HG03558 (cell line): ENCODE data around the gene PPP1R3F.

Experiments
- ATAC-seq: cut with Tn5 transposase; IDR thresholded peaks from one replicate; pipeline ENCODE4 v1.9.1; 2021; ENCODE audit warnings: moderate number of reproducible peaks; ENCODE audit not compliant: unreplicated experiment; ENCODE audit errors: extremely low read depth

PPP1R3F gene, protein sequence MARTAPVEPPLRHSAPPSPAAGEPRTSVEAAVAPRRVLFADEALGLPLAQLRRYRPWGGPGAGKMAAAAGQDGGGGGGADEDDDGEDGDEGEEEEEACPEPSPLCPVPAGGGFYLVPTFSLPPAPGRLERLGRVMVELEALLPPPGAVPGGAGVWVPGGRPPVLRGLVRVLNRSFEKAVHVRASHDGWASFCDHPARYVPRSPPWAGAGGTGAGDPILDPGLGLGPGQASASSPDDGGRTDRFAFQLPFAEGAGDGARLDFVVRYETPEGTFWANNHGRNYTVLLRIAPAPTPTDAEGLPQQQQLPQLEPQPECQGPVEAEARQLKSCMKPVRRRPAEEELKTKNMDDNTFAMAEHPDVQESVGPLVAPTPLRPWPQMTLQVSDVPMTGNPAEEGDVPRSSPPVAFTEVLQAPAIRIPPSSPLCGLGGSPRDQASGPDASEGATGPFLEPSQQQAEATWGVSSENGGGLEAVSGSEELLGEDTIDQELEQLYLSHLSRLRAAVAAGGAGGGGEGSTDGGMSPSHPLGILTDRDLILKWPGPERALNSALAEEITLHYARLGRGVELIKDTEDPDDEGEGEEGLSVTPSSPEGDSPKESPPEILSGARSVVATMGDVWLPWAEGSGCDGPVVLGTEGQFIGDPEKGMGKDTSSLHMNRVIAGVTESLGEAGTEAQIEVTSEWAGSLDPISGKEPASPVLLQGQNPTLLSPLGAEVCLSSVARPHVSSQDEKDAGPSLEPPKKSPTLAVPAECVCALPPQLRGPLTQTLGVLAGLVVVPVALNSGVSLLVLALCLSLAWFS

DNA sequence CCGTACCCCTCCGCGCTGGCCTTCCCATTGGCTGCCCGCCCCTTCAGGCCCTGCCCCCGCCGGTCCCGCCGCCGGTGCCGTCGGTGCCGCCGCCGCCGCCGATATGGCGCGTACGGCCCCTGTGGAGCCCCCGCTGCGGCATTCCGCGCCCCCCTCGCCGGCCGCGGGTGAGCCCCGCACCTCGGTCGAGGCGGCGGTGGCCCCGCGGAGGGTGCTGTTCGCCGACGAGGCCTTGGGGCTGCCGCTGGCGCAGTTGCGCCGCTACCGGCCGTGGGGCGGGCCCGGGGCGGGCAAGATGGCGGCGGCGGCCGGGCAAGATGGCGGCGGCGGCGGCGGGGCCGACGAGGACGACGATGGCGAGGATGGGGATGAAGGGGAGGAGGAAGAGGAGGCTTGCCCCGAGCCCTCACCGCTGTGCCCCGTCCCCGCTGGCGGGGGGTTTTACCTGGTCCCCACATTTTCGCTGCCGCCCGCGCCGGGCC, at the start of gene PPP1R3F:
Gene PPP1R3F, plus strand, starts transcription at position 27 of the 482 bp plus-strand sequence. Its CDS starts 77 bp downstream, at position 104.
- no peak for ATAC-seq

DNA sequence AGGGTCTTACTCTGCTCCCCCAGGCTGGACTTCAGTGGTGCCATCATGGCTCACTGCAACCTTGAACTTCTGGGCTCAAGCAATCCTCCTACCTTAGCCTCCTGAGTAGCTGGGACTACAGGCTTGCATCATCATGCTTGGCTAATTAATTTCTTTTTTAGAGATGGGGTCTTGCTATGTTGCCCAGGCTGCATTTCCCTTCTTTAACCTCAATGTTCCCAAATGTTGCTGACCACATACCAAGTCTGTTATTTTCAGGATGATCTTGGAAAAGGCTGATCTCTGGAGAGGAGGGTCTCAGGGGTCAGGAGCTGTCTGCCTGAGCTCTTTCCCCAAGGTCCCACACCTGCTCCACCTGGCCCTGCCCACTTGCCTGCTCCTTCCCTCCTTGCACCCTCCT, 49.5 kb upstream of the PPP1R3F start:
- ATAC-seq: no peak

DNA sequence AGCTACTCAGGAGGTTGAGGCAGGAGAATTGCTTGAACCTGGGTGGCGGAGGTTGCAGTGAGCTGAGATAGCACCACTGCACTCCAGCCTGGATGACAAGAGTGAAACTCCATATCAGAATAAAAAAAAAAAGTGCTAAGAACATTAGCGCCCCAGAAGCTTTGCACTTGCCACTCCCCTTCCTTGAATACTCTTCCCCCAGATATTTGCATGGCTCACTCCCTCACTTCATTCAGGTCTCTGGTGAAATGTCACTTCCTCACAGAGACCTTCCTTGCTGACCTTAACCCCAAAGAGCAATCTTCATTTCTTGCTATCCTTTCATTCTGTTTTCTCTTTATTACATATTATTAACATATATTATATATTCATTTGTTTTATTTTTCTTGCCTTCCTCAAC, 47.7 kb upstream of the PPP1R3F start:
- ATAC-seq: no peak

DNA sequence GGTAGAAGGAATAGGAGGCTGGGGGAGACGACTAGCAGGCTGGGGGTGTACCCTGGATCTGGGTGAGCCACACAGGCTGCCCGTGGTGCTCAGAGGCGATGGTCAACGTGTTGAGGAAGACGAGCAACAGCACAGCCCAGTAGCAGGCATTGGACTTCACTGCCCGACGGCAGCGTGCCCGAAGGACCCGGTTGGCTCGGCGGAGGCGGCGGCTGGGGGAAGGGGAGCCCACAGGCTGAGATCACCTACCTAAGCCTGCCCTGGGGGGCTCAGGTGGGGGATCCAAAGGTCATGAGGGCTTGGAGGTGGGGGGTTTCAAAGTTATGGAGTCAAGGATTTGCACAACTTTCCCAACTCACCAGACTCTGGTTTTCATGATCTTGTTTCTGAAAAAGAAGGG, 43.7 kb upstream of the PPP1R3F start:
- ATAC-seq: no peak

DNA sequence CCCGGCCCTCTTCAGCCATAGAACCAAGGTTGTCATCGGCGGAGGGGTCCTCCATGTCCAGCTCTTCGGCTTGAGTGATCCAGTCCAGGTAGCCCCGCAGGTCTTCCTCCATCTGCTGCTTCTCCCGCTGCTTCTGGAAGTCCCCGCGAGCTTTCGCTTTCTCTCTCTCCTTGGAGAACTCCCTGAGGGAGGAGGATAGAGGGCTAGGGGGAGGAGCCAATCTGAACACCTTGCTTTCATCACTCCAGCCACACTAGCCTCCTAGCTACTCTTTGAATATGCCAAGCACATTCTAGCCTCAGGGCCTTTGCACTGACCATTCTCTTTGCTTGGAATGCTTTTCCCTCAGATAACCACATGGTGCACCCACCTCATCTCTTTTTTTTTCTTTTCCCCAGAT, 42.6 kb upstream of the PPP1R3F start:
- ATAC-seq: no peak

DNA sequence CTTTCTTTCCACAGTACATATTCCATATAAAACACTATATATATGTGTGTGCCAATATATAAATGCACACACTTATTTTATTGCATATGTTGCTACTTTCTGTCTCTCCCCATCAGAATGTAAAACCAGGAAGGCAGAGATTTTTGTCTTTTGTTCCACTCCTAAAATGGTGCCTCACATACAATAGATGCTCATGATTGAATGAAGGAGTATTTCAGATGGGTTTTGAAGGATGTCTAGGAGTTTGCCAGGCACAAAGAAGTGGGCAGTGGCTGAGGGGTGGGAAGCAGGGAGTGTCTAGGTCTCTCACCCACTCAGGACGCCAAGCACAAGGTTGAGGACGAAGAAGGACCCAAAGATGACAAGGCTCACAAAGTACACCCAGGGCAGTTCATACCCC, 41.9 kb upstream of the PPP1R3F start:
- no peak for ATAC-seq

DNA sequence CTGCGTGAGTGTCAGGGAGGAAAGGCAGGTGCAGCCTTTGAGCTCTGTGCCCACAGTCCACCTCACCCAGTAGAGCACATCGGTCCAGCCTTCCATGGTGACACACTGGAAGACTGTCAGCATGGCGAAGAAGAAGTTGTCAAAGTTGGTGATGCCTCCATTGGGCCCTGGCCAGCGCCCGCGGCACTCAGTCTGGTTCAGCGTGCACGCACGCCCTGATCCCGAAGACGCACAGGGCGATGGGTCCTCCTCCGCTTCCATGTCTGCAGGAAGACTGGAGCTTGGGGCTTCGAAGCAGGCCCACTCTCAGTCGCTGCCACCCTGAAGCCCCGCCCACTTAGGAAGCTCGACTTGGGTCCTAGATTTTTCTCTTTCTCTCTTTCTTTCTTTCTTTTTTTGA, 41.4 kb upstream of the PPP1R3F start:
- ATAC-seq: no peak

DNA sequence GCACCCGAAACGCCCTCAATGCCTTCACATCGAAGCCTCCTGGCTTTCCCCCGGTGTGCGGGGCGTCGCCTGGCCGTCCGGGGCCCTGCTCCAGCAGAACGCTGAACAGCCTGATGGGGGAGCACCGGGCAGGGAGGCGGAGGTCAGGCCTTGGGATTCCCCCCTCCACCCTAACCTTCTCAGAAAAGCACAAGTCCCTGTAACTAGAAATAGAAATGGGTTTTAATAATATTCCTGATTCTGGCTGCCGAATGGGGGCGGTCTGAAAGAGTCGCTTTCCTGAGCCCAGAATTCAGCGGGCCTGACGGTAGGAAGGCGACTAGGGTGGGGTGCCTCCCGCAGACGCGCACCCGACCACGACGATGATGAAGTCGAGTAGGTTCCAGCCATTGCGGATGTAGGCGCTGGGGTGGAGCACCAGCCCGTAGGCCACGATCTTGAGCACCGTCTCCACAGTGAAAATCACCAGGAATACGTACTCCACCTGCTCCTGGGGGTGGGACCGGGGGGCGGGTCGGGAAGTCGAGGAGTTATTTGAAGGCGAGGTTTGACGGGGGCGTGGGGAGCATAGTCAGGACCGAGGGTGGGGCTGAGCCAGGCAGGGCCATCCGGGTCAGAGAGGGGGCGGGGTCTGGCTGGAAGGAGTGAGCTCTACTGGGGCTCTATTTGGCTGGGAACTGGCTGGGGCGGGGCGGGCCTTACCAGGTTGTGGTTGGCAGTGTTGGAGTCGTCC, 38.9 kb upstream of the PPP1R3F start:
- ATAC-seq: no peak

DNA sequence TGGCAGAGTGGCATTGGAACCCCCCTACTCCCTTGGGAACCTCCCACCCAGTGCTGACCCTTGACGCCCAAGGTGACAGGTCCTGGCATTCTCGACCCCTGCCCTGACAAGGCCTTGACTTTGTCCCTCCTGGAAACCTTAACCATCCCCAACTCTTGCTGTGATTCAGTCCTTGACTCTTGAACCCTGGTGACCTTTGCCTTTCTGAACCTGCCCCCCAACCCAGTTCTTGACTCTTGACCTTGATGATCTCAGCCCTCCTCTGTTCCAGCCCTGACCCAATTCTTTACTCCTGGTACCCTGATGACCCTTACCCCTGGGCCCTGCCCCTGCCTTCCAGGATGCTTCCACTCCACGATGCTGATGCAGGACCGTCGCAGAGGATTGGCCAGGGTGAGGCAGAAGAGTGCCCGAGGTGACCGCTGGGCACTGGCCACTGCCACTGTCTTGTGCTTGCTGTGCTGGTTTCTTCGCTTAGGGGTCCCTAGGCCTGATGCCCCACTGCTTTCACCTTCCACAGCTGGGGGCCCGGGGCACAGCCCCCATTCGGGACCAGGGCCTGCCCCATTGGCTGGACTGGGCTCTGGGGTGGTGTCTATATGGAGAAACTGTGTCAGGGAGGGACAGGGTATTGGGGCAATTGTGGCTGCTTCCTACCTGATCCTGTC, 38.1 kb upstream of the PPP1R3F start:
- no peak for ATAC-seq

DNA sequence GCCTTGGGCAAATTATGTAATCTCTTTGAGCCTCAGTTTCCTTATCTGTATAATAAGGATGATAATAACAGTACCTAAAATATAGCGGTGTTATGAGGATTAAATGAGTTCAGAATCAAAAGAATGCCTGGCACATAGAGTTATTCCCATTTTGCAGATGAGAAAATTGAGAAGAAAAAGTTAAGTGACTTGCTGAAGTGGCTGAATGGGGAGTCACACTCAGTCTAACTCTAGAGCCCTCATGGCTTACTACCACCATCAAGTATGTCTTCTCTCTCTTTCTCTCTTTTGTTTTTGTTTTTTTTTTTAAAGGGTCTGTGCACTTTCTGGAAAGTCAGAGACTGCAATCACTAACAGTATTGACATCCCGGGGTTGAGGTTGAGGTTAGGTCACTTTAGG, 37.1 kb upstream of the PPP1R3F start:
- no peak for ATAC-seq

DNA sequence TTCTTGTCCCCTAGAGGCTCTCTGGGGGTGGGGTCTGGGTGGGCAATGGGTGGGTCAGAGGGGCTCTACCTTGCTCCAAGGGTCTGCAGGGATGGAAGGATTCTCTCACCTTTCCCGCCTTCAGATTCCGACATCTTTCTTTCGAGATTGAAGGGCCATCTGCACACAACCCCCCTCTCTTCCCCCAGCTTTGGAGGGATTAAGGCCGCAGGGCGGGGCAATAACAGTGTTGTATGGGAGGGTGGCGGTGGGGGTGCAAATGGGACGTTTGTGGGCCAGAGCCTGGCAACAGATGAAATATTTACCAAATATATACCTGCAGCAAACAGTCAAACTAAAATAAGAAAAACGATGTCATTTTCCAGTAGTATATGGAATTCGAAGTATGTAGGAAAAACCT, 36.4 kb upstream of the PPP1R3F start, which contains the start of gene CACNA1F:
Gene CACNA1F, minus strand, starts transcription at position 165 of the 400 bp plus-strand sequence. Its CDS starts 31 bp downstream, at position 134.
- no peak for ATAC-seq

DNA sequence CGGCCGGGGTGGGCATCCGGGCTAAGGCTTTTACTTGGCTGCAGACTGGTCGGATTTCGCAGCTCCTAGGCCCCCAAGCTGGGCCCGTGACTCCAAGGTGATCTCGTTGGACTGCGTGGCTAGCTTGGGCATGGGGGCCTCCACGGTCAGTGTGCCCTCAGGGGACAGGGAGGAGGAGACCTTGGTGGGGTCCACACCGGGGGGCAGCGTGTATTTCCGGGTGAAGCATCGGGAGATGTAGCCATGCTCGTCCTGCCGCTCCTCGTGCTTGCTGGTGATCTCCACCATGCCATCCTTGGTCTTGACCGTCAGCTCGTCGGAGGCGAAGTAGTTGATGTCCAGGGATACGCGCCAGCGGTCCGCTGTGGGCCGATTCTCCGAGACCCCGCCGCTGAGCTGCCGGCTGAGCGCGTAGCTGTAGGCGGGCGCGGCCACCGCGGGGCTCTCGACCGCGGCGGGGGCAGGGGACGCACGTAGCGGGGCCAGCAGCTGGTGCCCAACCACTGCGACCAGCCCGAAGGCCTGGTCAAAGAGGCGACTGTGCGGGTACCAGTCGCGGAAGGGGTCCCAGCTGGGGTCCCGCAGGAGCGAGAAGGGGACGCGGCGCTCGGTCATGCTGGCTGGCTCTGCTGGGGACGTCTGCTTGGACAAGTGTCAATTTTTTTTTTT, 35.6 kb upstream of the PPP1R3F start:
- no peak for ATAC-seq

DNA sequence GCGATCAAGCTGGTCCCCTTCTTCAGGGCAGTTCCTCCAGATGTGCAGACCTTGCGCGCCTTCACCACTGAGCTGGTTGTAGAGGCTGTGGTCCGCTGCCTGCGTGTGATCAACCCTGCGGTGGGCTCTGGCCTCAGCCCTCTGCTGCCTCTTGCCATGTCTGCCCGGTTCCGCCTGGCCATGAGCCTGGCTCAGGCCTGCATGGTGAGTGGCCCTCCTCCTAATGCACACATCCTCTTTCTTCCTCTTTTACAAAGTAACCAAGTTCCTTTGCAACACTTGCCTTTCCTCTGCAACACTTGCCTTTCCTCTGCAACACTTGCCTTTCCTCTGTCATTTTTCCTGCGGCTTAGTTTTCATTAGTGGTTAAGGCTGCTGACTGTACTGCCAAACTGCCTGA, 32.5 kb upstream of the PPP1R3F start:
- no peak for ATAC-seq

DNA sequence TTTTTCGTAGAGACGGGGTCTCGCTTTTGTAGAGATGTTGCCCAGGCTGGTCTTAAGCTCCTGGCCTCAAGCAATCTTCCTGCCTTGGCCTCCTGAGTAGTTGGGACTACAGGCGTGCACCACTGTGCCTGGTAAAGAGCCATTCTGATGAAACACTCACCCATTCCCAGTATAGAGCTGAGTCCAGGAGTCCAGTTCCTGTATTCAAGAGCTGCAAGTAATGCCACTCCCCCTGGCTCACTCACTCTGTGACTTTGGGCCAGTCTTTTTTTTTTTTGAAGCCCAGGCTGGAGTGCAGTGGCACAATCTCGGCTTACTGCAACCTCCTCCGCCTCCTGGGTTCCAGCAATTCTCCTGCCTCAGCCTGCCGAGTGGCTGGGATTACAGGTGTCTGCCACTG, 30.9 kb upstream of the PPP1R3F start:
- ATAC-seq: no peak

DNA sequence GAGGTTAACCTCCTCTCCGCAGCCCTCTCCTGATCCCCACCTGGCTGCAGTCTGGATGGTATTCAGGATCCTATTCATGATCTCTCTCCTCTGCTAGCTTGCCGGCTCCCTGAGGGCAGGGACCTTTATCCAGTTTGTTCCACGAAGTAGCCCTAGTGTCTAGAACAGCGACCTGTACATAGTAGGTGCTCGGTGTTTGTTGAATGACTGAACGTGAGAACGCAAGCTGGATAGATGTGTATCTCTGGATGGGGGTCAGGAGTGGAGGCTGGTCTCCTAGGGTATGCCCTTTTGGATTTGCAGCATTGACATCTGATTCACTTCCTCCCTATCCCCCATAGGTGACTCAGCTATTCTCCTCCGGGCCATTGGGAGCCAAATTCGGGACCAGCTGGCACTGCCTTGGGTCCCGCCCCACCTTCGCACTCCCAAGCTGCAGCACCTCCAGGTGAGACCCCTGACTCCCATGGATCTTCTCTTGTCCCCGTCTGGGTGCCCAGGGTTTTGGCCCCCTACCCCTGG, 27.0 kb upstream of the PPP1R3F start:
- no peak for ATAC-seq

DNA sequence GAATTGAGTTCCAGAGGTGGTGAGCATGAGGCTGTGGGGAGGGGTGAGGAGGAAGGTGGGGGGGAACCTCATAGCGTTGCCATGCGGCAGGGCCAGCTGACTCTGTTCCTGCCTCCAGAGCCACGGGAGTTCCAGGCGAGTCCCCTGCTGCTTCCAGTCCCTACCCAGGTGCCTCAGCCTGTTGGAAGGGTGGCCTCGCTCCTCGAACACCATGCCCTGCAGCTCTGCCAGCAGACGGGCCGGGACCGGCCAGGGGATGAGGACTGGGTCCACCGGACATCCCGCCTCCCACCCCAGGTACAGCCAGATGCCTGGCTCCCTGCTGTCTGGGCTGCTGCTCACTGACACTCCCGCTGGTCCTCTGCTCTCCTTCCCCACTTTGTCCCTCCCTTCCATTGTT, 26.4 kb upstream of the PPP1R3F start:
- no peak for ATAC-seq

DNA sequence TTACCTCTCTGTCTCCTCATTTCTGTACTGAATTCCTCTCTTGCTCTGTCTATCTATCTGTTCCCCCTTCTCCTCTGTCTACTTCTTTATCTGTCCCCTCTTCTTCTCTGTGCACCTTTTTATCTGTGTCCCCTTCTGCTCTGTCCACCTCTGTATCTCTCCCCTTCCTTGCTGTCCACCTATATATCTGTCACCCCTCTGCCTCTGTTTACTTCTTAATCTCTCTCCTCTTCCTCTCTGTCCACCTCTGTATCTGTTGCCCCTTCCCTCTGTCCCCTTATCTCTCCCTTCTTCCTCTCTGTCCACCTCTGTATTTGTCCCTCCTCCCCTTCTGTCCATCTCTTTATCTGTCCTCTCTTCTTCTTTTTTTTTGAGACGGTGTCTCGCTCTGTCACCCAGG, 25.4 kb upstream of the PPP1R3F start:
- ATAC-seq: no peak

DNA sequence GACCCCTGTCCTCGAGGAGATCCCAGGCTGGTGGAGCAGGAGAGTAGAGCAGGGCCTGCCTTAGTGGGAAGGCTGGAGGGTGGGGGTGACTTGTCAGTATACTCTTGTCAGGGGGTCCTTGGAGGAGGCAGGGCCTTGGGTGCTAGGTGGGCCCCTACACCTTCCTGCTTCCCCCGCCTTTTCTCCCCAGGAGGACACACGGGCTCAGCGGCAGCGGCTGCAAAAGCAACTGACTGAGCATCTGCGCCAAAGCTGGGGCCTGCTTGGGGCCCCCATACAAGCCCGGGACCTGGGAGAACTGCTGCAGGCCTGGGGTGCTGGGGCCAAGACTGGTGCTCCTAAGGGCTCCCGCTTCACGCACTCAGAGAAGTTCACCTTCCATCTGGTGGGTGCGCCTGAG, 23.1 kb upstream of the PPP1R3F start:
- no peak for ATAC-seq

DNA sequence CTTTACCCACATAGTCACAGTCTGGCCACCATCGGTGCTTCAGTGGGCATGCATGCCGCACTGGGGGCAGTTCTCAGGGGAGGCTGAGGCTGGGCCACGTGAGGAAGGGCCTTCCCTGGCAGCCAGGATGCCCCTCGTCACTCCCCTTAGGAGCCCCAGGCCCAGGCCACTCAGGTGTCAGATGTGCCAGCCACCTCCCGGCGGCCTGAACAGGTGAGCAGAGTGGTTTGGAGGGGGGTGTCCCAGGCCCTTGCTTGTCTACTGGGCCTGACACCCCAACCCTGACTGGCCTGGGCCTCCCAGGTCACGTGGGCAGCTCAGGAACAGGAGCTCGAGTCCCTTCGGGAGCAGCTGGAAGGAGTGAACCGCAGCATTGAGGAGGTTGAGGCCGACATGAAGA, 22.2 kb upstream of the PPP1R3F start:
- ATAC-seq: no peak
